ENCODE results near the gene NEDD4L.
A peak's percentile ranks its signal among the peaks of the same experiment; 100 is the strongest.

GRCh38 chr18:58044370-58045241 lies 580 bp downstream of the NEDD4L start:
- TF ChIP-seq POLR2A (IDR thresholded peaks at IDR 0.05): no peak
- TF ChIP-seq, protein P1, sequence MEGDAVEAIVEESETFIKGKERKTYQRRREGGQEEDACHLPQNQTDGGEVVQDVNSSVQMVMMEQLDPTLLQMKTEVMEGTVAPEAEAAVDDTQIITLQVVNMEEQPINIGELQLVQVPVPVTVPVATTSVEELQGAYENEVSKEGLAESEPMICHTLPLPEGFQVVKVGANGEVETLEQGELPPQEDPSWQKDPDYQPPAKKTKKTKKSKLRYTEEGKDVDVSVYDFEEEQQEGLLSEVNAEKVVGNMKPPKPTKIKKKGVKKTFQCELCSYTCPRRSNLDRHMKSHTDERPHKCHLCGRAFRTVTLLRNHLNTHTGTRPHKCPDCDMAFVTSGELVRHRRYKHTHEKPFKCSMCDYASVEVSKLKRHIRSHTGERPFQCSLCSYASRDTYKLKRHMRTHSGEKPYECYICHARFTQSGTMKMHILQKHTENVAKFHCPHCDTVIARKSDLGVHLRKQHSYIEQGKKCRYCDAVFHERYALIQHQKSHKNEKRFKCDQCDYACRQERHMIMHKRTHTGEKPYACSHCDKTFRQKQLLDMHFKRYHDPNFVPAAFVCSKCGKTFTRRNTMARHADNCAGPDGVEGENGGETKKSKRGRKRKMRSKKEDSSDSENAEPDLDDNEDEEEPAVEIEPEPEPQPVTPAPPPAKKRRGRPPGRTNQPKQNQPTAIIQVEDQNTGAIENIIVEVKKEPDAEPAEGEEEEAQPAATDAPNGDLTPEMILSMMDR (IDR thresholded peaks at IDR 0.05): peak in 1 of 2 donors; percentile 16
